NCI-H2081 treated with DMSO at 0.1 percent for 48 hours (cell line): ENCODE results near the gene MAS1.

Experiments used
- DNase-seq: peaks from one replicate; lab custom pipeline; 2025; lab: John Stamatoyannopoulos, UW

The MAS1 gene

GRCh38 chr6:159880412-159880975 lies 10.3 kb upstream of the MAS1 start:
- no peak for DNase-seq

- no peak for DNase-seq
These were observed 6.1 kb upstream of the MAS1 start for GRCh38 chr6:159884720-159885119.

GRCh38 chr6:159886270-159886669 lies 4.5 kb upstream of the MAS1 start:
- no peak for DNase-seq

- no peak for DNase-seq
These were observed 3.6 kb upstream of the MAS1 start for GRCh38 chr6:159887146-159887545.

- DNase-seq, result no peak
These were observed 3.0 kb upstream of the MAS1 start for GRCh38 chr6:159887761-159888160.

GRCh38 chr6:159890201-159890600 lies 587 bp upstream of the MAS1 start:
- no peak for DNase-seq

GRCh38 chr6:159892053-159892452 lies 1.3 kb downstream of the MAS1 start:
- no peak for DNase-seq

GRCh38 chr6:159893064-159893463 lies 2.3 kb downstream of the MAS1 start:
- DNase-seq, result no peak

- DNase-seq, result no peak
These were observed 4.2 kb downstream of the MAS1 start for GRCh38 chr6:159894991-159895390.

GRCh38 chr6:159897603-159898002 lies 6.8 kb downstream of the MAS1 start:
- no peak for DNase-seq

GRCh38 chr6:159898519-159898918 lies 7.7 kb downstream of the MAS1 start:
- DNase-seq, result no peak

GRCh38 chr6:159899994-159900745 lies 9.4 kb downstream of the MAS1 start:
- no peak for DNase-seq

GRCh38 chr6:159902620-159903019 lies 11.8 kb downstream of the MAS1 start:
- no peak for DNase-seq

- DNase-seq, result no peak
These were observed 13.7 kb downstream of the MAS1 start for GRCh38 chr6:159904497-159904911.

- no peak for DNase-seq
These were observed 15.6 kb downstream of the MAS1 start for GRCh38 chr6:159906400-159906799.

GRCh38 chr6:159908535-159908934 lies 17.7 kb downstream of the MAS1 start:
- no peak for DNase-seq

GRCh38 chr6:159908979-159909378 lies 18.2 kb downstream of the MAS1 start:
- no peak for DNase-seq

GRCh38 chr6:159910342-159910741 lies 19.6 kb downstream of the MAS1 start:
- no peak for DNase-seq

- DNase-seq, result no peak
These were observed 22.6 kb downstream of the MAS1 start for GRCh38 chr6:159913375-159913774.

GRCh38 chr6:159913862-159914564 lies 23.2 kb downstream of the MAS1 start:
- no peak for DNase-seq

- no peak for DNase-seq
These were observed 23.8 kb downstream of the MAS1 start for GRCh38 chr6:159914565-159914923.

- DNase-seq, result no peak
These were observed 24.6 kb downstream of the MAS1 start for GRCh38 chr6:159915397-159915796.

- no peak for DNase-seq
These were observed 25.4 kb downstream of the MAS1 start for GRCh38 chr6:159916237-159916636.
